ENCODE results near the gene SPEF1.

The SPEF1 gene

DNA sequence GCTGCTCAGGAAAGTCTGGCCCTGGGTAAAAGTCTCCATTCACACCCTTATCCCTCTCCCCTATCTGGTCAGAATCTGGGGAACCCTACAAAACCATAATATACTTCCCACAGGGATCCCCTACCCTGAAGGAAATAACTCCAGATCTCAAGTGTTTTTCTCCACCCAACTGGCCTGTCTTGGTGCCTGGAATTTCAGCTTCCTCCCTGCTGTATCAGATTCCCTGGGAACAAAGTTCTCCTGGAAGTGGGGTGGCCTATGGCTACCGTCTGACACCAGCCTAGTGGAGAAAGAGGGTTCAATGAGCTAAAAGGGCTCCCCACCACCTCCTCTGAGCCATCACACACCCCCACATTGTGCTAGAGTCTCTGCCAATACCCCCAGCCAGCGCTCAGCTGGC, 33.8 kb downstream of the SPEF1 start:
- H3K4me3 ChIP-seq (replicated peaks in 1 of 2; ENCODE audit: low read depth in 2 of 2, low read length in 2 of 2): no peak overlapping the region
- DNase-seq (ENCODE audit: low read depth in 2 of 2): no peak
- no peak for TF ChIP-seq CTCF (IDR thresholded peaks at IDR 0.05; ENCODE audit: low read depth, low read length)

DNA sequence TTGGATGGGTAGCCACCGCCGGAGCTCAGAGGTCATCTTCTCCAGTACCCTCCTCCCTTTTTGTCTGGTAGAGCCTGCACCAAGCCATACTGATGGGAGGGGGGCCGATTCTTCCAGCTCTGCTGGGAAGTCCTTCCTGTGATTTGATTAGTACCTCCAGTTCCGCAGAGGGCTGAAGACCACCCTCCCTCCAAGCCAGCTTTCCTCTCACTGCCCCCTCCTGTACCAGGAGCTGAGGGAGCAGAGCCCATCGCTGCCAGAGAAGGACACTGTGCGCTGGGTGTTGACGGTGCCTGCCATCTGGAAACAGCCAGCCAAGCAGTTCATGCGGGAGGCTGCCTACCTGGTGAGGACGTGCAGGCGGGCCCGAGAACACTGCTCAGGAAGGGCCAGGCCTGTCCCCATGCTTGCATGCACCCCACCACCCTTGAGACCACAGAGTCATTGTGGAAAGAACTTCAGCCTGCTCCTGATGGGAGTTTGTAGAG, 35.5 kb downstream of the SPEF1 start:
- no peak overlapping the region for H3K4me3 ChIP-seq (replicated peaks in 1 of 2; ENCODE audit: low read depth in 2 of 2, low read length in 2 of 2)
- TF ChIP-seq CTCF (IDR thresholded peaks at IDR 0.05; ENCODE audit: low read depth, low read length): no peak
- DNase-seq (ENCODE audit: low read depth in 2 of 2): no peak

DNA sequence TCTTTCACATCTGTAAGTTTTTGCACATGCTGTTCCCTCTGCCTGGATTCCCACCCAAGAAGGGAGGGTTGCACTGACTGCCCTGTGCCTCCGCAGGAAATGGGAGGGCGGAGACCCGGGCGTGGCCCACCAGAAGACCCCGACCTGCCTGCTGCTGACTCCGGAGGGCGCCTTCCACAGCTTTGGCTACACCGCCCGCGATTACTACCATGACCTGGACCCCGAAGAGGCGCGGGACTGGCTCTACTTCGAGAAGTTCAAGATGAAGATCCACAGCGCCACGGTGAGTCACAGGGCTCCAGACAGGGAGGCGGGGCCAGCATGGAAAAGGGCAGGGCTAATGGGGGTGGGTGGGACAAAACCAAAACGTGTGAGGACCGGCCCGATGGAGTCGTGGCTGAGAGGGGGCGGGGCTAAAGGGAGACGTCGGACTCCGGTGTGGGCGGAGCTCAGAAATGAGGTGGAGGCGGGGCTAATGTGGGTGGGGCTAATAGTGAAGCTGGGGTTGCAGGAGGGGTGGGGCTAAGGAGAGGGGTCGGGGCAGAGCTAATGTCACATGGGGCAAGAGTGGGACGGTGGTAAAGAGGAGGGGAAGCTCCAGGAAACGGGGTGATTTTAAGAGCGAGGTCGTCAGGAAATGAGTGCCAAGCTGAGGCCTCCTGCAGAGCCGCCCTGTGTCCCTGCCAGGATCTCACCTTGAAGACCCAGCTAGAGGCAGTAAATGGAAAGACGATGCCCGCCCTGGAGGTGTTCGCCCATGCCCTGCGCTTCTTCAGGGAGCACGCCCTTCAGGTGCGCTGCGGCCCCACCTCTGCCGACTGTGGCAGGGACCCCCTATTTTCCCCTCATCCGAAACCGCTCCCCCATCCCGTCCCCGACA, 36.2 kb downstream of the SPEF1 start:
- peak; percentile 23 to 51 for DNase-seq (ENCODE audit: low read depth in 2 of 2)
- no peak overlapping the region for H3K4me3 ChIP-seq (replicated peaks in 1 of 2; ENCODE audit: low read depth in 2 of 2, low read length in 2 of 2)
- no peak for TF ChIP-seq CTCF (IDR thresholded peaks at IDR 0.05; ENCODE audit: low read depth, low read length)

GRCh38 chr20:3744037-3744436, 37.2 kb downstream of the SPEF1 start:
- no peak for TF ChIP-seq CTCF (IDR thresholded peaks at IDR 0.05; ENCODE audit: low read depth, low read length)
- no peak for DNase-seq (ENCODE audit: low read depth in 2 of 2)
- H3K4me3 ChIP-seq (replicated peaks in 1 of 2; ENCODE audit: low read depth in 2 of 2, low read length in 2 of 2): no peak overlapping the region

DNA sequence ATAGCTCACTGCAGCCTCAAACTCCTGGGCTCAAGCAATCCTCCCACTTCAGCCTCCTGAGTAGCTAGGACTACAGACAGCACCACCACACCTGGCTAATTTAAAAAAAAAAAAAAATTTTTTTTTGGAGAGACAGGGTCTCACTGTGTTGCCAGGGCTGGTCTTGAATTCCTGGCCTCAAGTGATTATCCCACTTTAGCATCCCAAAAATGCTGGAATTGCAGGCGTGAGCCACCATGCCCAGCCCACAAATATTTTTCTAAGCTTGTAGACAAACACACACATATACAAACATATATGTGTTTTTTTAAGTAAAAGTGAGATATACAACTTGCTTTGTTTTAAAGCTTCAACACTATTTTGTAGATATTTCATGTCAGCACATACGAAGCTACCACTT, 38.0 kb downstream of the SPEF1 start:
- TF ChIP-seq CTCF (IDR thresholded peaks at IDR 0.05; ENCODE audit: low read depth, low read length): no peak
- H3K4me3 ChIP-seq (replicated peaks in 1 of 2; ENCODE audit: low read depth in 2 of 2, low read length in 2 of 2): no peak overlapping the region
- no peak for DNase-seq (ENCODE audit: low read depth in 2 of 2)

GRCh38 chr20:3741836-3742458, 39.3 kb downstream of the SPEF1 start:
- DNase-seq (ENCODE audit: low read depth in 2 of 2): no peak
- no peak overlapping the region for H3K4me3 ChIP-seq (replicated peaks in 1 of 2; ENCODE audit: low read depth in 2 of 2, low read length in 2 of 2)
- no peak for TF ChIP-seq CTCF (IDR thresholded peaks at IDR 0.05; ENCODE audit: low read depth, low read length)

Data from cardiac fibroblast (primary cell).